GM19463 (cell line): ENCODE measurements around the gene TSR1.

ENCODE experiments used
- ATAC-seq: cut with Tn5 transposase; IDR thresholded peaks from one replicate; pipeline ENCODE4 v1.9.1; 2021; ENCODE audit warnings: mild to moderate bottlenecking, moderate library complexity; ENCODE audit not compliant: unreplicated experiment

The TSR1 gene

GRCh38 chr17:2369551-2370210 lies 33.4 kb upstream of the TSR1 start:
- no peak for ATAC-seq

DNA sequence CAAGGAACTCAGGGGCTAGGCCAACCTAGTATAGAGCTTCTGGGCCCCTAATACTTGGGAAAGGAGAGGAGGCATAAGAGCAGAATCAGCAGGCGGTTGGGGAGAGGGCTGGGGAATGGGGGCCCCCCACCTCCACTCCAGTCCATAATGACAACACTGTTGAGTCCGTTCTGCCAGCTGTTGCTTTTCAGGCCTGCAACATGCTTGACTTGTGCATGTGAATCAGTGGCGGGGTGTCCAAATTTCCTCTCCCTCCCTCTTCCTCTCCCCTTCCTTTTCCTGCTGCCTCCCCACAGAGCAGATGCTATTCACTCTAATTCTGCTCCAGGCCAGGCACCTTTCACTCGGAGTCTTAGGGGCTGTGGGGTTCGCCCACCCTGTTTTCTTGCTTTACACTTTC lies 32.8 kb upstream of the TSR1 start:
- ATAC-seq: no peak

GRCh38 chr17:2368359-2368758 lies 32.1 kb upstream of the TSR1 start:
- no peak for ATAC-seq

DNA sequence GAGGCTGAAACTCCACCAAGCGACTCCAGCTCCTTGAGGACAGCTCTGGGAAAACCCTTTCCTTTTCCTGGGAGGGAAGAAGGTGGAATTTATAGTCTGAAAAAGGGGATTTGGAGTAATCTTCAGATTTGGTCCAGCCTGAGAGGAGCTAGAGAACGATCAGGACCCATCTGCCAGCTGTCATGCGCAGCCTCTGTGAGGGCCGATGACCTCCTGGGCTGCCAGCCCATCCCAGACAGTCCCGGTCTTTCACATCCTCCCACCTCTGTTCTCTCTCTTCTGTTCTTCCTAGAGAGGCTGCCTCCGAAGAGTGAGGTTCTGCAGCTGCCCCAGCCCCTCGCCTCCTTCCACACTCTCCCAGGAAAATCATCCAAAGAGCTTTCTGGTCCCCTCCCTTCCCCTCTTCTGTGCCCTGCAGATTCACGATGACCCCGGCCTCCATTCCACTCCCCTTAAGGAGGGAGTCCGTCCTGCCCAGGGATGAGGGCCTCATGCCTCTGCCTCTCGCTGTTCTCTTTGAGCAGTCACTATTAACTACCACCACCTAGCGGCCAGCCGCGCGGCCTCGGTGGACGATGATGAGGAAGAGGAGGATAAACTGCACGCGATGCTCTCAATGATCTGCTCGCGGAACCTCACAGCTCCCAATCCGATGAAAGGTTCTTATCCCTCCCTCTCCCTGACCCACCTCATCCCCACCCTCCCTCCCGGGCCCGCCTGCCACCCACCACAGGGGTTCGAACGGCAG lies 30.7 kb upstream of the TSR1 start:
- ATAC-seq: no peak

- ATAC-seq: no peak
Observed at GRCh38 chr17:2365132-2365531, 28.9 kb upstream of the TSR1 start.

DNA sequence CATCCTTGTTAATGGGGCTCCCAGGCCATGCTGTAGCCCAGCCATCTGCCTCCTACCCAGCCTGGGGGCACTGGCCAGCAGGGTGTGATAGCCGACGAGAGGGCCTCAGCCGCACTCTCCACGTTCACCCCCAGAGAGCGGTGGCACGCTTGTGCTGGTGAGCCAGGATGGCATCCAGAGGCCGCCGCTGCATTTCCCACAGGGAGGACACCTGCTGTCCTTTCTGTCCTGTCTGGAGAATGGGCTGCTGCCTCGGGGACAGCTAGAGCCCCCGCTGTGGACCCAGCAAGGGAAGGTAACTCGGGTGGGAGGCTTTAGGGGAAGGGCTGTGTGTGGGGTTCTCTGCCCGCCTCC lies 28.5 kb upstream of the TSR1 start:
- ATAC-seq: no peak

DNA sequence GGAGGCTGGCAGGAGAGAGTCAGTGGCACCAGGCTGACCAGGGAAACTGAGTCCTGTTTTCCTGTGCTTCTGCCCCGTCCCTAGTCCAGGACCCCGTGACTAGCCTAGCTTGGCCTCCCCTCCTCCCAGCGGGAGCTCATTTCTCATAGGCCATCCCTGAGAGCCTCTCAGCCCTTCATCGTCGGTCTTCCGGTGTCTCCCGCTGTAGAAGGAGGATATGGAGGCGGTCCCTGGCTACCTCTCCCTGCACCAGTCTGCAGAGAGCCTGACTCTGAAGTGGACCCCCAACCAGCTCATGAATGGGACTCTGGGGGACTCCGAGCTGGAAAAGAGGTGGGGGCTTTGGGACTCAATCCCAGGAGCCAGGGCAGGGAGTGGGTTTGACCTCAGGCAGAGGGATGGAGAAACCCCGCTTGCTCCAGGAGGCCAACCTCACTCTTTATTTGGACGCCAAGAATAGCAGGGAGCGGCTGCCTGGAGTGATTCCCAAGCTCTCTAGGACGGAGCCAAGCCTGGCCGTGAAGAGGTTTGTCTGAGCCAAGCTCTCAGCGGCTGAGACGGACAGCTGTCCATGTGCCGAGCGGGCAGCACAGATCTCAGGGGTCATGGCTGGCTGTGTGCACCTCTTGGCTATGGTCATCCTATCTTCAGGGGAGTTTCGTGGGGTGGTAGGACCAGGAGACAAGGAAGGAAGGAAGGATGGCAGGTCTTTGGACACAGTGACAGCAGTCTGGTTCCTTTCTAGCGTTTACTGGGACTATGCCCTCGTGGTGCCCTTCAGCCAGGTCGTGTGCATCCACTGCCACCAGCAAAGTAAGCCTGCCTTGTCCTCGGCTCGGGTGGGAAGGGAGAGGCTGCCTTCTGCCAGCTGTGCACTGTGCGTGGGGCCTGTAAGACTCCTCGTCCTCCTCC lies 27.9 kb upstream of the TSR1 start:
- ATAC-seq: no peak

- ATAC-seq: no peak
Observed at GRCh38 chr17:2363318-2363717, 27.1 kb upstream of the TSR1 start.

DNA sequence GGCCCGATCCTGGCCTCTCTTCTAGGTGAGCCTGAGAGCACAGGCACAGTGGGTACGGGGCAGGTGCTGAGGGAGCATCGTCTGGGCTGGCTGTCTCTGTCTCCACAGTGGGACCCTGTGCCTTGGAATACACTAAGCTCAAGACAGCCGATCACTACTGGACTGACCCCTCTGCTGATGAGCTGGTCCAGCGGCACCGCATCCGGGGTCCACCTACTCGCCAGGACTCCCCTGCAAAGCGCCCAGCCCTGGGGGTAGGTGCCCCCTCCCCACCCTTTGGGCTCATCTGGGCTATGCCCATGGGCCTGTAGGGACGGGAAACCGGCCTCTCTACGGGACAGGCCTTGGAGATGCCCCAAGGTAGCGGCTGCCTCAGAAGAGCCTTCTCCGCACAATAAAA lies 26.6 kb upstream of the TSR1 start:
- ATAC-seq: no peak

- no peak for ATAC-seq
Observed at GRCh38 chr17:2362416-2362815, 26.2 kb upstream of the TSR1 start.

DNA sequence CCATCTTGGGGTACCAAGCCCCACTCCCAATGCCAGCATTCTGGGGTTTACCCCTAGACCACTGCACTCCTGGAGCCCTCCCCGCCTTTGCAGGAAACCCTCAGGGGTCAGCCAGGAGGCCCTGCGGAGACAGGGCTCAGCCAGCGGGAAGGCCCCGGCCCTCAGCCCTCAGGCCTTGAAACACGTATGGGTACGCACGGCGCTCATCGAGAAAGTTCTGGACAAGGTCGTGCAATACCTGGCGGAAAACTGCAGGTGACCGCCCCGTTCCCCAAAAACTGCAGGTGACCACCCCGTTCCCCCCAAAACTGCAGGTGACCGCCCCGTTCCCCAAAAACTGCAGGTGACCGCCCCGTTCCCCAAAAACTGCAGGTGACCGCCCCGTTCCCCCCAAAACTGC lies 25.8 kb upstream of the TSR1 start:
- ATAC-seq: no peak

GRCh38 chr17:2361010-2361760 lies 24.9 kb upstream of the TSR1 start:
- ATAC-seq: no peak

DNA sequence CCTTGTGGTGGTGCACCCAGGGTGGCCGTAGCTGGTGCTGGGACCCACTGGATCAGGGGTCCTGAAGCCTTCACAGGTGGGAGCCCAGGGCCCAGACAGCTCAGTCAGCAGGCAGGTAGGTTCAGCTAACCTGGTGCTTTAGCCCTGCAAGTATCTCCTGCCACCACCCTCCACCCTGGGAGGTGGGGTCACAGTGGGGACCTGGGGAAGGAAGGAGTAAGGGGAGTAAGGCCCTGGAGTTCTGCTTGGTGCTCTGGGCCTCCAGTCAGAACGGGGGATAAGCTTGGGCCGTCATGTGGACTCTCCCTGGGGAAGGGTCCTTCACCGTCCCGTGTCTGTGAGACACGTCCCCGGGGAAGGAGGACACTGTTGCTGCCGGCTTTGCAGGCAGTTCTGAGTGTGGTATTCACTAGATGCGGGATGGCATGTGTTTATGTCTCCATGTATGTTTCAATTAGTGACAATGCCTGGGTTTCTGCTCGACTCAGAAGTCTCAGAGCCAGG lies 21.7 kb upstream of the TSR1 start:
- ATAC-seq: no peak

DNA sequence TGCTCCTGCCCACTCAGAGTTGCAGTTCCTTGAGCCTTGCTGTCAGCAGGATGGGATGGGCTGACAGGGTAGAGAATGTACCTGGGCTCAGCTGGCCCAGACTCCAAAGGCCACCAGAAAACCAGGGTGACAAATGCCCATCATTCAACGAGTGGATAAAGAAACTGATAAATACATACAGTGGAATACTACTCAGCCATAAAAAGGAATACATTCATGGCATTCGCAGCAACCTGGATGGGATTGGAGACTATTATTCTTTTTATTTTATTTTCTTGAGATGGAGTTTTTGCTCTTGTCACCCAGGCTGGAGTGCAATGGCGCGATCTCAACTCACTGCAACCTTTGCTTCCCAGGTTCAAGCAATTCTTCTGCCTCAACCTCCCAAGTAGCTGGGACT lies 21.0 kb upstream of the TSR1 start:
- no peak for ATAC-seq

- ATAC-seq: no peak
Observed at GRCh38 chr17:2354311-2354710, 18.1 kb upstream of the TSR1 start.

DNA sequence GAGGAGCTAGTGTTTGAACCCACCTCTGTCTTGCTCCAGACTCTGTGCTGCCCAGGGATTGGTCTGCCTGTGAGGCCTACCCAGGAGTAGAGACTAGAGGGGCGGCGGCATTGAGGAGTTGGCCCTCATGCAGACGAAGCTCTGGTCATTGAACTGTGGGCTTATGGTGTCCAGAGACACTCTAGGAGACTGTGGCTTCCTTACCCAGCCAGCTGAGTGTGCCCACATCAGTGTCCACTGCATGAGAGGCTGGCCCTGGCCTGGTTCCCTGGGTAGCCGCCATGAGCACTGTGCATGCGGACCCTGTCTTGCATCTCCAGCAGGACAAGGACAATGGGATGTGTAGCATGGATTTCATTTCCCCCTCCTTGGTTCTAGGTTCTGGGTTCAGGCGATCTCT lies 15.0 kb upstream of the TSR1 start:
- no peak for ATAC-seq

GRCh38 chr17:2347805-2348685 lies 11.8 kb upstream of the TSR1 start:
- ATAC-seq: no peak

GRCh38 chr17:2346475-2346874 lies 10.2 kb upstream of the TSR1 start:
- no peak for ATAC-seq

DNA sequence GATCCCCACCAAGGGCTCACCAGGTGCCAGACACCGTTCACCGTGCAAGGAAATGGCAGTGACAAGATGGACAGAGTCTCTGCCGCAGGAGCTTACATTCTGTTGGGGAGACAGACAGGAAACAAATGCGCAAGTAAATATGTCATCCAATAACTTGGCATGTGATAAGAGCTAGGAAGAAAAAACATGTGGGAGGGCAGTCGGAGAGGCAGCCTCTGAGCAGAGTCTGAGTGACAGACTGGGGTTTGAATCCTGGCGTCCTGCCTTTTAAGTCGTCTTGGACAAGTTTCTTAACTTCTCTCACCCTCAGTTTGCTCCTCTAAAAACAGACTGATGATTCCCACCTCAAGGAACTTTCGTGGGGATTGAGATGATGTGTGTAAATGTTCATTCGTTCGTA lies 8.3 kb upstream of the TSR1 start:
- ATAC-seq: no peak

DNA sequence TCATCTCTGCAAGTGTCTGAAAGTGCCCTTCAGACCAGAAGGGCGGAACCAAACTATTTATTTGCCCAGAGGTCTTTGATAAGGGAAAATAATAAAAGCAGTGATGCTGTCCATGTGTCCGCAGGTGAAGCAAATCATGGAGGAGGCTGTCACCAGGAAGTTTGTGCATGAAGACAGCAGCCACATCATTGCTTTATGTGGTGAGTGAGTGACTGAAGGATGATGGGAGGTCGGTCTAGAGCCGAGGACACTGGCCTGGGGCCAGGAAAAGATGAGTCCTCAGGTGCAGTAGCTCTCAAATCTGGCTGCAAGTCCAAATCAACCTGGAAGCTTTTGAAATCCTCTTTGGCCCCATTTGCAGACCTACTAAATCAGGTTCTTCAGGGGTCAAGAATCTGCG lies 7.2 kb upstream of the TSR1 start:
- ATAC-seq: no peak
